WTC11 (cell line): ENCODE measurements around the gene KNDC1.

Experiments
- ESRRA ChIP-seq: sonication (generic); formaldehyde crosslinking; IDR thresholded peaks from 2 replicates; pipeline ENCODE4 v1.8.1; 2022; ENCODE audit warnings: mild to moderate bottlenecking, missing genetic modification reagents, borderline replicate concordance
- NFE2L1 ChIP-seq: sonication (generic); formaldehyde crosslinking; IDR thresholded peaks from 2 replicates; pipeline ENCODE4 v1.8.1; 2023; ENCODE audit warnings: missing genetic modification reagents
- PRRX2 ChIP-seq: fragments of 250-450 bp; sonication (Bioruptor Pico); IDR thresholded peaks from 2 replicates; pipeline ENCODE4 v1.8.0; 2021; ENCODE audit warnings: mild to moderate bottlenecking
- ZNF416 ChIP-seq: fragments of 250-450 bp; sonication (Bioruptor Pico); IDR thresholded peaks from 2 replicates; pipeline ENCODE4 v1.9.0; 2021; ENCODE audit warnings: mild to moderate bottlenecking, inconsistent platforms
- TF ChIP-seq, protein P1 (sequence below): sonication (generic); formaldehyde crosslinking; IDR thresholded peaks from 2 replicates; pipeline ENCODE4 v1.8.0; 2022; ENCODE audit warnings: mild to moderate bottlenecking, missing genetic modification reagents
- TF ChIP-seq, protein P2 (sequence below): fragments of 200-600 bp; IDR thresholded peaks from 2 replicates; pipeline ENCODE4 v1.8.0; 2022; ENCODE audit warnings: antibody characterized with exemption
- TF ChIP-seq, protein P3 (sequence below): sonication (generic); formaldehyde crosslinking; conservative IDR thresholded peaks from 2 replicates; pipeline ENCODE4 v1.8.1; 2022; ENCODE audit warnings: mild to moderate bottlenecking, missing genetic modification reagents

DNA sequence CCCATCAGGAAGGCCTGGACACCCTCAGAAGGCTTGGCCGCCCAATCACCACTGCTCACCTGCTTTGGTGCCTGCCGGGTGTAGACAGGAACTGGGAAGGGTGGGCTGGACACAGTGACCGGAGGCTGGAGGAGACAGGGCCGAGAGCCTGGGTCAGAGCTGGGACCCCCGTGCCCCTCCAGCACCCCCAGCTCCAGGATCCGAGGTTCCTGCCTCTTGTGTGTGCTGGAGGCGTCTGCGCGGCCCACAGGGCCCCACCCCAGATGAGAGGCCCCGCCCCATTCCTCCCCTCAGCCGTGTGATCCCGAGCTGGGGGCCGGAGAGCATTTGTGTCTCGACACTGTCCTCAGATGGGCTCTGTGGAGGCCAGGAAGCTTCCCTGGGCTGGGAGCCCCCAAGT lies 107.3 kb downstream of the KNDC1 start:
- TF ChIP-seq NFE2L1 (CRISPR knock-in tag) (no peak), PRRX2 (CRISPR knock-in tag) (no peak), ESRRA (CRISPR knock-in tag) (no peak), ZNF416 (CRISPR knock-in tag) (no peak)
- TF ChIP-seq, protein P1, sequence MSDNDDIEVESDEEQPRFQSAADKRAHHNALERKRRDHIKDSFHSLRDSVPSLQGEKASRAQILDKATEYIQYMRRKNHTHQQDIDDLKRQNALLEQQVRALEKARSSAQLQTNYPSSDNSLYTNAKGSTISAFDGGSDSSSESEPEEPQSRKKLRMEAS (CRISPR knock-in tag), result no peak
- TF ChIP-seq, protein P2, sequence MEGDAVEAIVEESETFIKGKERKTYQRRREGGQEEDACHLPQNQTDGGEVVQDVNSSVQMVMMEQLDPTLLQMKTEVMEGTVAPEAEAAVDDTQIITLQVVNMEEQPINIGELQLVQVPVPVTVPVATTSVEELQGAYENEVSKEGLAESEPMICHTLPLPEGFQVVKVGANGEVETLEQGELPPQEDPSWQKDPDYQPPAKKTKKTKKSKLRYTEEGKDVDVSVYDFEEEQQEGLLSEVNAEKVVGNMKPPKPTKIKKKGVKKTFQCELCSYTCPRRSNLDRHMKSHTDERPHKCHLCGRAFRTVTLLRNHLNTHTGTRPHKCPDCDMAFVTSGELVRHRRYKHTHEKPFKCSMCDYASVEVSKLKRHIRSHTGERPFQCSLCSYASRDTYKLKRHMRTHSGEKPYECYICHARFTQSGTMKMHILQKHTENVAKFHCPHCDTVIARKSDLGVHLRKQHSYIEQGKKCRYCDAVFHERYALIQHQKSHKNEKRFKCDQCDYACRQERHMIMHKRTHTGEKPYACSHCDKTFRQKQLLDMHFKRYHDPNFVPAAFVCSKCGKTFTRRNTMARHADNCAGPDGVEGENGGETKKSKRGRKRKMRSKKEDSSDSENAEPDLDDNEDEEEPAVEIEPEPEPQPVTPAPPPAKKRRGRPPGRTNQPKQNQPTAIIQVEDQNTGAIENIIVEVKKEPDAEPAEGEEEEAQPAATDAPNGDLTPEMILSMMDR, result no peak
- TF ChIP-seq, protein P3, sequence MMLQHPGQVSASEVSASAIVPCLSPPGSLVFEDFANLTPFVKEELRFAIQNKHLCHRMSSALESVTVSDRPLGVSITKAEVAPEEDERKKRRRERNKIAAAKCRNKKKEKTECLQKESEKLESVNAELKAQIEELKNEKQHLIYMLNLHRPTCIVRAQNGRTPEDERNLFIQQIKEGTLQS, result no peak
